Inferior parietal cortex (tissue), 1 donor: ENCODE data around the gene MRPS11.
"Not testable (repeated sequence)": the region's sequence is repeated elsewhere in the genome, so short reads cannot be mapped to it uniquely, and the experiment has no call there.

Source experiments
- DNase-seq: peaks from one replicate; pipeline ENCODE4 v3.0.0-alpha.2; 2016; ENCODE audit errors: extremely low spot score

The MRPS11 gene

GRCh38 chr15:88489321-88489720 is 21.8 kb downstream of the MRPS11 start:
- DNase-seq: no peak

- no peak for DNase-seq
Observed at GRCh38 chr15:88490036-88490435, 22.5 kb downstream of the MRPS11 start.

DNA sequence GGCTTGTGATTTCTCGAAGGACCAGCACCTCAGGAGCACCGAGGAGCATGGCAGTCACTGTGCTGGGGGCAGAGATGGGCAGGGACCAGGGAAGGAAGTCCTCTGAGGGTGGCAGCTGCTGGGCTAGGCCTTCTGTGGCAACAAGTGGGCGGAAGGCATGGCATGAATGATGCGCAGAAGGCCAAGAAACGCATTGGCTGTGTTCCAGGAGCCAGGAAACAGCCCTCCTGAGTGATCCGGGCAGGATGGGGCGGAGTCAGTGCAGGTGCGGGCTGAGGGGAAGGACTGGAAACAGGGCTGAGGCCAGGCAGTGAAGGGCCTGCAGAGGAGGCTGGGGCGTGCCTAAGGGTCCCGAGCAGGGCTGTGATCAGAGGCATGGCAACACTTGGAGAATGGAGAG is 23.6 kb downstream of the MRPS11 start:
- no peak for DNase-seq

- DNase-seq: no peak
Observed at GRCh38 chr15:88493844-88494243, 26.3 kb downstream of the MRPS11 start.

- no peak for DNase-seq
Observed at GRCh38 chr15:88497109-88497765, 29.7 kb downstream of the MRPS11 start.

- DNase-seq: no peak
Observed at GRCh38 chr15:88498996-88499395, 31.5 kb downstream of the MRPS11 start.

DNA sequence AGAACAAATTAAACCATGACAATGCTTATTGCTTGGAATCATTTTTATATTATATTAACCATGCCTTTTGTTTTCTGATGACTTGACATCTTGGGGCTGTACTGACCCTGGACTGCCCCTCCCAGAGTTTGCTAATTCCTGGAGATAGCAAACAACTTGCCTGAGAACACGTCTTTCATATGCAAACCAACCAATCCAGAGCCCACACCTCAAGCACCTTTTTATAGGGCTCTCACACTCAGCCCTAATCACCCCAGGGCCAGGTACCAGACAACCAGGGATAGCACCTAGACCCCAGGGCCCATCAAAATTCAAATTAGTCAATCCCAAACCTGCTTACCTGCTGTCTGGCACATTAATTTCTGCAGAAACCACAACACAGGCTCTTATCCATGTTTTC is 36.9 kb downstream of the MRPS11 start:
- no peak for DNase-seq

- DNase-seq: no peak
Observed at GRCh38 chr15:88505721-88506120, 38.2 kb downstream of the MRPS11 start.

GRCh38 chr15:88506628-88507027 is 39.1 kb downstream of the MRPS11 start:
- no peak for DNase-seq

GRCh38 chr15:88509321-88509720 is 41.8 kb downstream of the MRPS11 start:
- DNase-seq: no peak

GRCh38 chr15:88509964-88510363 is 42.5 kb downstream of the MRPS11 start:
- DNase-seq: no peak

DNA sequence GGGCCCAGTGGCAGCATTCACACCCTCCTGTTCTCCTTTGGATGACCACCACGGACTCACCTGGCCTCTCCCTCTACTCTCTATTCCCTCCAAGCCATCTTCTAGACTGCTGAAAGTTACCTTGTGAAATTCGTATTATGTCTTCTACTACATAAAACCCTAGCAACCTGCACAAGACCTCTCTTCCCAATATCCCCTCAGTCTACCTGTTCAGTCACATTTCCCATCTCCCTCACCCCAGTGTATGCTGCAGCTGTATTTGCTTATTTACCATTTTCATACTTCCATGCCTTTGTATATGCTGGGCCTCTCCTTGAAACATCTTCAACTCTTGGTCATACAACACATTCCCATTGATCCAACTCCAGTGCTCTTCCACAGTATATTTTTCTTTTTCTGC is 43.7 kb downstream of the MRPS11 start:
- DNase-seq: no peak

DNA sequence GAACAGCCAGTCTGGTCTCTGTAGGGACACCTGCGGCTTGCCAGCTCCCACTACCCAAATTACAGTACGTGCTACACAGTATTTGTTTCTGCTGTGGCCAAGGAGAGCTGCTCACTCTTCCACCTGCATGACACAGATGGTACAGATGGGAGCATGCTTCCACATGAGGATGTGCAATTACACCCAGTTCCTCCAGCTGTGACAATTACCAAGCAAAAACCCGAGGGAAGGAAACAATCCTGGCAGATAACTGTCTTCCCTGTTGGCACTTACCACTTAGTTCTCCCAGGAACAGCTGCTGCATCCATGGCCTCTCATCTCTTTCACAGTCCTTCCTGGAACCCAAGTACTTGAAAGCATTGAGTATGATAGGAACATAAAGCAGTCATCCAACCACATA is 44.6 kb downstream of the MRPS11 start:
- DNase-seq: no peak

DNA sequence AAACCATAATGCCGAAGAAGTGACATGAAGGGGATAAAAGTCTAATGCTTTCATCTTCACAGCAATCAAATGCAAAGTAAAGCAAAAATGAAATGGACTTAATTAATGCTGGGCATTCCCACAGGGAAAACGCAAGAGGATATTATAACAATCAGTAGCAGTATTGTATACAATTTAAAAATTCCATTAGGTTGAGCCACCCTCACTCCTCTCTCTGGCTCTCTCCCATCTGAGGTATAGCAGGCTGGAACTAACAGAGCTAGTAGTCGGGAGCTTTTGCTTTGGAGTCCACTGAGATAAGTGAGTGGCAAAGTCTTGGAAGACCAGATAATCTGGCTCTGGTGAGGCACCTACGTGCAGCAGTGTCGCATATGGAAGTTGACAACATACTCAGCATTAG is 45.1 kb downstream of the MRPS11 start:
- DNase-seq: no peak

DNA sequence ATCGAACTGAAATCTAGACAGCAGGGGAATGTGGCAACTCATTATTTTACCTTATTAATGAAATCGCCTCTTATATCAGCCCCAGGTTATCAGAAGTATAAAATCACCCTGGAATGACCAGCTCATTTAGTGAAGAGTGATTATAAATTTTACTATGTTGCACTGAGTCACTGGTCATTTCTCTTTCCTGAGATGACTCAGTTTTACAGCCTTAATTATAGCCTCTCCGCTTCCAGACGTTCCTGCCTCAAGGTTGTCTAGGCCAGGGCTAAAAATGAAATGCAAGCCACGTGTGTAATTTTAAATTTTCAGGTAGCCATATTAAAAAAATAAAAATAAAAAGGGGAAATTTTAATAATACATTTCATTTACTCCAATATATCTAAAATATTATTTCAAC is 45.7 kb downstream of the MRPS11 start:
- no peak for DNase-seq

GRCh38 chr15:88518903-88519302 is 51.4 kb downstream of the MRPS11 start:
- no peak for DNase-seq

DNA sequence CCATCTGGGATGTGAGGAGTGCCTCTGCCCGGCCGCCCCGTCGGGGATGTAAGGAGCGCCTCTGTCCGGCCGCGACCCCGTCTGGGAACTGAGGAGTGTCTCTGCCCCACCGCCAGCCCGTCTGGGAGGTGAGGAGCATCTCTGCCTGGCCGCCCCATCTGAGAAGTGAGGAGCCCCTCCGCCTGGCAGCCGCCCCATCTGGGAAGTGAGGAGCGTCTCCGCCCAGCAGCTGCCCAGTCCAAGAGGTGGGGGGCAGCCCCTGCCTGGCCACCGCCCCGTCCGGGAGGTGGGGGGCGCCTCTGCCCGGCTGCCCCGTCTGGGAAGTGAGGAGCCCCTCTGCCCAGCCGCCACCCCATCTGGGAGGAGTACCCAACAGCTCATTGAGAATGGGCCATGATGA is 56.6 kb downstream of the MRPS11 start:
- not testable (repeated sequence) for DNase-seq

GRCh38 chr15:88525418-88525817 is 57.9 kb downstream of the MRPS11 start:
- DNase-seq: no peak

DNA sequence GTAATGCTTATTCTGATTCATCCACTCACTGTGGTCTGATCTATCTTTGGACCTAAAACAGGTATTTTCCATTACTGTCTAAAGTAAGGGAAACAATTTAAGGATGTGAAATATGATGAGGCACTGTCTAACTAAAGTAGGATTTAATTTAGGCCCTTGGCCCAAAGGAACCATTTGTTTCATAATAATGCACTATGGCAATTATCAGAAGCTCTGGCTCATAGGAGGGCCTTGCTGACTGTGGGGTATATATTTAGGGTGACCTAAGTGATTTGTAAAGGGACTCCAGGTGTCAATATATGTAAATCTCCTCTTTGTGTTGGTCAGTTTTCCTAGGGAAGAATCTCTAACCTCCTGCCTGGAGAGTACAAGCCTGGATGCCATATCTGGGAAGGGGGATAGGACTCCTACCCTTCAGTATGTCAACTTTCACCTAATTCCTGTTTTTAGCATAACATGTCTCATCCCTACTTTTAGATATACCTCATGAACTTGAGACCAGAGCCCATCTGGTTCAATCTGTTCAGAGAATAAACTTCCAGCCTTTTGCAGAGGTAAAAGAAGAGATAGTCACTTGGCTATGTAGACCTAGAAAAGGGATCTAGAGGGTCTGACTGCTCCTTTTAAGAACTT is 58.9 kb downstream of the MRPS11 start:
- DNase-seq: no peak

DNA sequence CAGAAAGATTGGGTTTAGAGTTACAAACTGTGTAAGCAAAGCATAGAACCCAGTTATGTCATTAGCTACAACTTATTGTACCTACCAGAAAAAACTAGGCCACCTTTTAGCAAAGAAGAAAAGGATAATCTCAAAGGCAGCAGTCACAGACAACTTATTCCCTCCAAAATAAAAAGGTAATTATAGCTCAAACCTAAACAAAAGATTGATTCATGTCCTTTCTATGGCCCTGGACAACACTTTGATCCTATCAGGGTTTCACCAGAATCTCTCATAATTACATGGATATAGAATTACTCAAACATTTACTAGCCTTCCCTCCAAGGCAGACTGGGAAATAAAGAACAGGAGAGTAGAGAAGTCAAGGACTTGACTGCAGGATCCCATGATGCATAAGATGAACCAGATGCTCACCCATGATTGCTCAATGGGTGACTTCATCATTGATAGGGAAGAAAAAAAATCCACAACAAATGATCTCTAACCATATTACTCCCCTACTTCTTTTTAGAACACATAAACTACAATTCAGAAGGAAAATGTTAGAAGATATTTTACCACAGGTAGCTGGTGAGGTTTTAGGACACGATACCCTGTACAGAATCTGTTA is 61.6 kb downstream of the MRPS11 start:
- DNase-seq: no peak
